Loucy (cell line): Measurements from ENCODE around the gene CPLANE2.

ENCODE experiments used
- H2AFZ ChIP-seq: fragments of 200-600 bp; sonication (generic); 2 replicates; pipeline ENCODE4 v1.6.0; 2016; ENCODE audit warnings: antibody characterized with exemption, mild to moderate bottlenecking, low read length, moderate library complexity
- H3F3A ChIP-seq: fragments of 200-600 bp; 2 replicates; pipeline ENCODE4 v1.6.0; 2016; ENCODE audit warnings: antibody characterized with exemption, low read depth, mild to moderate bottlenecking
- H3K27me3 ChIP-seq: fragments of 200-600 bp; sonication (generic); 2 replicates; pipeline ENCODE4 v1.6.1; 2014; ENCODE audit warnings: low read length, mild to moderate bottlenecking; ENCODE audit not compliant: insufficient read depth, poor library complexity, severe bottlenecking
- H3K36me3 ChIP-seq: fragments of 200-600 bp; sonication (generic); 2 replicates; pipeline ENCODE4 v1.6.1; 2016; ENCODE audit warnings: low read length; ENCODE audit not compliant: insufficient read depth
- H3K4me1 ChIP-seq: fragments of 200-600 bp; sonication (generic); 2 replicates; pipeline ENCODE4 v1.5.1; 2014; ENCODE audit warnings: low read length, mild to moderate bottlenecking; ENCODE audit not compliant: insufficient read depth, poor library complexity, severe bottlenecking
- H3K4me2 ChIP-seq: fragments of 200-600 bp; sonication (generic); 2 replicates; pipeline ENCODE4 v1.6.0; 2014; ENCODE audit warnings: antibody characterized with exemption, low read length, low read depth, mild to moderate bottlenecking; ENCODE audit not compliant: poor library complexity, severe bottlenecking
- H3K4me3 ChIP-seq: fragments of 200-600 bp; sonication (generic); 2 replicates; pipeline ENCODE4 v1.5.1; 2014; ENCODE audit warnings: low read length, mild to moderate bottlenecking, mixed read lengths; ENCODE audit not compliant: poor library complexity, severe bottlenecking
- H3K79me2 ChIP-seq: fragments of 200-600 bp; sonication (generic); 2 replicates; pipeline ENCODE4 v1.6.1; 2014; ENCODE audit warnings: low read length; ENCODE audit not compliant: insufficient read depth
- H3K9ac ChIP-seq: fragments of 200-600 bp; sonication (generic); 2 replicates; pipeline ENCODE4 v1.6.0; 2014; ENCODE audit warnings: mild to moderate bottlenecking, low read depth, low read length, moderate library complexity; ENCODE audit not compliant: poor library complexity, severe bottlenecking
- H3K9me2 ChIP-seq: fragments of 200-600 bp; sonication (generic); replicated peaks from 2 replicates; pipeline ENCODE4 v1.6.1; 2016; ENCODE audit warnings: low read depth, low read length, mixed read lengths
- H3K9me3 ChIP-seq: fragments of 200-600 bp; sonication (generic); 2 replicates; pipeline ENCODE4 v1.6.1; 2014; ENCODE audit warnings: mild to moderate bottlenecking, antibody characterized with exemption, low read length, low read depth; ENCODE audit not compliant: insufficient read depth
- H4K20me1 ChIP-seq: fragments of 200-600 bp; sonication (generic); 2 replicates; pipeline ENCODE4 v1.6.0; 2014; ENCODE audit warnings: antibody characterized with exemption, low read length, mild to moderate bottlenecking; ENCODE audit not compliant: insufficient read depth, poor library complexity, severe bottlenecking
- CTCF ChIP-seq: fragments of 200-600 bp; sonication (generic); conservative IDR thresholded peaks from 2 replicates; pipeline ENCODE4 v1.5.1; 2014; ENCODE audit warnings: mild to moderate bottlenecking, antibody characterized with exemption, low read length
- EZH2phosphoT487 ChIP-seq: fragments of 200-600 bp; IDR thresholded peaks from 2 replicates; pipeline ENCODE4 v1.6.1; 2018; ENCODE audit warnings: antibody characterized with exemption, mild to moderate bottlenecking, moderate library complexity, borderline replicate concordance

The CPLANE2 gene

DNA sequence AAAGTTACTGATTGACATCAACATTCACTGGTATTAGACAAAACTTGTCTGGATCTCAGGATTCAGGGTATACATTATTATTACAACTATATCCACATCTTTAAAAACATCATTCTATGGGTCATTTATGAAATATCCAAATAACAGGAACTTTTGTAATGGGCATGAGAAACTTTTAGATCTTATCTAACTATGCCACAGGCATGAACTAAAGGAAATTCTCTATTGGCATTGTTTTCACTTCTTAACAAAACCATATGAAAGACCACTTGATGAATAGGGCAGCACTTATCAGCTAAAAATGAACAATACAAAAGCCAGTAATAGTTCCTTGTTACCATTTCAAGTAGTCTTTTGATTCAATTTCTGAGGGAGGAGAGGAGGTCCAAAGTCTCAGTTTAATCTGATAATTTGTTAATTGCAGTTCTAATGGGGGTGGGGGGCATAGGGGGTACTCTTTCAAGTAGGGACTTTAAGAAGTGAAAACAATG lies 30.8 kb upstream of the CPLANE2 start:
- no peak overlapping the region for H3K4me2 ChIP-seq
- peaks cover 12% of the 10 kb centered on the region; the same call in 1 of the 2 replicates for H3K36me3 ChIP-seq
- no peaks in the 10 kb centered on the region for H3K9me2 ChIP-seq
- TF ChIP-seq EZH2phosphoT487 (no peak), CTCF (no peak)
- H3K27me3 ChIP-seq, result no peaks in the 10 kb centered on the region
- no peaks in the 10 kb centered on the region for H3K4me1 ChIP-seq
- no peak overlapping the region for H3K4me3 ChIP-seq
- peaks cover 28% of the 10 kb centered on the region; the same call in 1 of the 2 replicates for H3K79me2 ChIP-seq
- H2AFZ ChIP-seq, result no peak overlapping the region
- H4K20me1 ChIP-seq, result peaks cover 3% of the 10 kb centered on the region
- no peaks in the 10 kb centered on the region for H3F3A ChIP-seq
- no peaks in the 10 kb centered on the region for H3K9me3 ChIP-seq
- H3K9ac ChIP-seq, result no peak overlapping the region

DNA sequence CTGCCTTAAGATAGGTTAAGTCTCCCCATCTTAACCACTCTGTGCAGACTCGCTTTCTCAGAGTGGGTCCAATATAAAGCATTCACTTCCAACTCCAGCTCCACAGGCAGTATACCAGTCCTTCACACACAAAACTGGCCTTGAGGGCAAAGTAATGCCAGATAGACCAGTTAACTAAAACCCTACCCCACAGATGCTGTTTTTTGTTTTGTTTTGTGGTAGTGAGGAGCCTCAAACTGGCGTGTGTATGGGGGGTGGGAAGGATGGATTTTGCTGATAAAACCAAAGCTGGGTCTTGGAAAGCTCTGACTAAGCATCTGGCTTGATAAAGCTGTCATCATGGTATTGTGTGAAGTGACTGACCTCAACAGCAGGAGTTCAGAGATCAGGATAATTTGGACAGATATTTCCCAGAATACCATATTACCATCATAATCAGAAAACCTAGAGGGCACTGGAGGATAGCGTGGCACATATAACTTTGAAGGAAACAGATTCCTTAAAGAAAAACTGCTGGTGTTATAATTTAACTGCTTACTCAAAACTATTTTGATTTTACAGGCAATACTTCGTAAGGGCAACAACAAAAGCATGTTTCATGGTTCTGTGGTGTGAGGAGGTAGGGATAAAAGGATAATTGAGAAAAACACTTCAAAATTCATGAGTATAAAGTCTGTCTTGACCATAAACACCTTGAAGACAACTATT lies 29.6 kb upstream of the CPLANE2 start:
- H3K36me3 ChIP-seq, result peaks cover 11% of the 10 kb centered on the region; the same call in 1 of the 2 replicates
- H3K9me3 ChIP-seq, result no peaks in the 10 kb centered on the region
- no peaks in the 10 kb centered on the region for H3K9me2 ChIP-seq
- no peaks in the 10 kb centered on the region for H3K27me3 ChIP-seq
- H3K79me2 ChIP-seq, result peaks cover 35% of the 10 kb centered on the region; the same call in 1 of the 2 replicates
- no peak for TF ChIP-seq CTCF
- TF ChIP-seq EZH2phosphoT487, result no peak
- H2AFZ ChIP-seq, result no peak overlapping the region
- no peak overlapping the region for H3K4me2 ChIP-seq
- no peaks in the 10 kb centered on the region for H3K4me1 ChIP-seq
- H4K20me1 ChIP-seq, result peaks cover 3% of the 10 kb centered on the region
- no peak overlapping the region for H3K4me3 ChIP-seq
- no peak overlapping the region for H3K9ac ChIP-seq
- H3F3A ChIP-seq, result no peaks in the 10 kb centered on the region

- peaks cover 3% of the 10 kb centered on the region for H4K20me1 ChIP-seq
- TF ChIP-seq EZH2phosphoT487, result no peak
- no peak for TF ChIP-seq CTCF
- H3K79me2 ChIP-seq, result peaks cover 29% of the 10 kb centered on the region; the same call in 1 of the 2 replicates
These were observed 25.1 kb upstream of the CPLANE2 start for GRCh38 chr1:16262067-16262466.

More at GRCh38 chr1:16262067-16262466, 25.1 kb upstream of the CPLANE2 start:
- Histone ChIP-seq H3K9me3 (no peaks in the 10 kb centered on the region), H3K4me1 (no peaks in the 10 kb centered on the region), H3K4me2 (no peak overlapping the region), H3K9ac (no peak overlapping the region), H3F3A (no peaks in the 10 kb centered on the region), H3K27me3 (no peaks in the 10 kb centered on the region), H3K9me2 (no peaks in the 10 kb centered on the region), H3K4me3 (no peak overlapping the region), H3K36me3 (peaks cover 12% of the 10 kb centered on the region; the same call in 1 of the 2 replicates), H2AFZ (no peak overlapping the region)
